Calu3 (cell line): Measurements from ENCODE around the gene DEGS1. TPM values are rescaled to one million over a fixed set of nuclear protein-coding genes. Genes with fewer than 3 reads are reported as not detected.

Source experiments
- BruUV-seq: library from RNA; stranded (reverse); fragments of 400-500 nt; replicated peaks from 2 replicates; lab custom pipeline; 2021; lab: Mats Ljungman, UMichigan
- CTCF ChIA-PET: fragments of 300-600 bp; sonication (Branson Sonifier 250); formaldehyde crosslinking; loops from one replicate; lab custom pipeline; 2022; ENCODE audit warnings: antibody characterized with exemption; lab: Charles Lee
- DNase-seq: peaks from one replicate; pipeline ENCODE4 v3.0.0; 2022
- H3K27ac Mint-ChIP-seq: one replicate; pipeline ENCODE4 v1.8.0; 2022; ENCODE audit warnings: mixed read lengths; ENCODE audit not compliant: unreplicated experiment
- H3K27me3 Mint-ChIP-seq: one replicate; pipeline ENCODE4 v1.8.0; 2022; ENCODE audit warnings: mixed read lengths; ENCODE audit not compliant: unreplicated experiment
- H3K36me3 Mint-ChIP-seq: one replicate; pipeline ENCODE4 v1.8.0; 2022; ENCODE audit warnings: mild to moderate bottlenecking, moderate library complexity, mixed read lengths; ENCODE audit not compliant: insufficient read depth, unreplicated experiment
- H3K4me1 Mint-ChIP-seq: one replicate; pipeline ENCODE4 v1.8.0; 2022; ENCODE audit warnings: mild to moderate bottlenecking, low read depth, mixed read lengths; ENCODE audit not compliant: unreplicated experiment
- H3K4me3 Mint-ChIP-seq: one replicate; pipeline ENCODE4 v1.8.0; 2022; ENCODE audit warnings: mild to moderate bottlenecking, low read depth, moderate library complexity, mixed read lengths; ENCODE audit not compliant: unreplicated experiment
- H3K9me3 Mint-ChIP-seq: one replicate; pipeline ENCODE4 v1.8.0; 2022; ENCODE audit warnings: low read depth, mixed read lengths; ENCODE audit not compliant: unreplicated experiment
- intact Hi-C: fragments of 100-400 bp; cut with micrococcal nuclease; formaldehyde crosslinking; loops from one replicate; pipeline ENCODE4 v1.10.0; 2022; ENCODE audit not compliant: unreplicated experiment
- total RNA-seq: library from RNA; stranded (reverse); gene quantifications from 2 replicates; pipeline ENCODE4 v1.2.3, GENCODE V29; 2022
- TF ChIP-seq, protein P1 (sequence below): fragments of 200-600 bp; IDR thresholded peaks from one replicate; pipeline ENCODE4 v1.8.0; 2022; ENCODE audit warnings: antibody characterized with exemption; ENCODE audit not compliant: unreplicated experiment

DEGS1 gene
- total RNA-seq, 1 experiment from 2014 or later, result 72.5 TPM

GRCh38 chr1:224172229-224172628 lies 10.8 kb upstream of the DEGS1 start:
- no peaks in the 10 kb centered on the region for H3K27me3 Mint-ChIP-seq
- no peak overlapping the region for H3K27ac Mint-ChIP-seq
- H3K4me3 Mint-ChIP-seq, result no peak overlapping the region
- CTCF ChIA-PET, result interaction anchor here (0.6 kb wide), 2 partner anchors 27 to 61 kb away, joined by 3 to 4 read pairs; no protein-coding TSS in a partner anchor
- H3K36me3 Mint-ChIP-seq, result peaks cover 5% of the 10 kb centered on the region
- TF ChIP-seq, protein P1, sequence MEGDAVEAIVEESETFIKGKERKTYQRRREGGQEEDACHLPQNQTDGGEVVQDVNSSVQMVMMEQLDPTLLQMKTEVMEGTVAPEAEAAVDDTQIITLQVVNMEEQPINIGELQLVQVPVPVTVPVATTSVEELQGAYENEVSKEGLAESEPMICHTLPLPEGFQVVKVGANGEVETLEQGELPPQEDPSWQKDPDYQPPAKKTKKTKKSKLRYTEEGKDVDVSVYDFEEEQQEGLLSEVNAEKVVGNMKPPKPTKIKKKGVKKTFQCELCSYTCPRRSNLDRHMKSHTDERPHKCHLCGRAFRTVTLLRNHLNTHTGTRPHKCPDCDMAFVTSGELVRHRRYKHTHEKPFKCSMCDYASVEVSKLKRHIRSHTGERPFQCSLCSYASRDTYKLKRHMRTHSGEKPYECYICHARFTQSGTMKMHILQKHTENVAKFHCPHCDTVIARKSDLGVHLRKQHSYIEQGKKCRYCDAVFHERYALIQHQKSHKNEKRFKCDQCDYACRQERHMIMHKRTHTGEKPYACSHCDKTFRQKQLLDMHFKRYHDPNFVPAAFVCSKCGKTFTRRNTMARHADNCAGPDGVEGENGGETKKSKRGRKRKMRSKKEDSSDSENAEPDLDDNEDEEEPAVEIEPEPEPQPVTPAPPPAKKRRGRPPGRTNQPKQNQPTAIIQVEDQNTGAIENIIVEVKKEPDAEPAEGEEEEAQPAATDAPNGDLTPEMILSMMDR, result no peak
- DNase-seq, result no peak
- peaks cover 22% of the 10 kb centered on the region for H3K4me1 Mint-ChIP-seq
- no peaks in the 10 kb centered on the region for H3K9me3 Mint-ChIP-seq
- intact Hi-C loops, result no loop called here
- no TSS peak for BruUV-seq

- Mint-ChIP-seq H3K27me3 (no peaks in the 10 kb centered on the region), H3K4me1 (peaks cover 21% of the 10 kb centered on the region), H3K9me3 (no peaks in the 10 kb centered on the region), H3K36me3 (peaks cover 5% of the 10 kb centered on the region), H3K27ac (no peak overlapping the region), H3K4me3 (no peak overlapping the region)
- TF ChIP-seq, protein P1, result no peak
- intact Hi-C loops, result no loop called here
- DNase-seq, result no peak
- BruUV-seq, result no TSS peak
- CTCF ChIA-PET, result interaction anchor here (0.7 kb wide), 1 partner anchor 887 kb away, joined by 3 read pairs; no protein-coding TSS in a partner anchor
These were observed 9.5 kb upstream of the DEGS1 start for GRCh38 chr1:224173523-224173922.

- Mint-ChIP-seq H3K27me3 (no peaks in the 10 kb centered on the region), H3K9me3 (no peaks in the 10 kb centered on the region), H3K27ac (no peak overlapping the region), H3K36me3 (no peaks in the 10 kb centered on the region), H3K4me3 (no peak overlapping the region), H3K4me1 (peaks cover 1% of the 10 kb centered on the region)
- TF ChIP-seq, protein P1, result no peak
- no peak for DNase-seq
- no TSS peak for BruUV-seq
- intact Hi-C loops, result no loop called here
- CTCF ChIA-PET, result no interaction called here
These were observed 7.4 kb upstream of the DEGS1 start for GRCh38 chr1:224175617-224176016.

- H3K4me1 Mint-ChIP-seq, result peaks cover 8% of the 10 kb centered on the region
- CTCF ChIA-PET, result interaction anchor here (0.6 kb wide), 1 partner anchor 11 kb away, joined by 3 read pairs; no protein-coding TSS in a partner anchor
- no peaks in the 10 kb centered on the region for H3K9me3 Mint-ChIP-seq
- no TSS peak for BruUV-seq
- intact Hi-C loops, result no loop called here
- no peak overlapping the region for H3K27ac Mint-ChIP-seq
- no peaks in the 10 kb centered on the region for H3K27me3 Mint-ChIP-seq
- TF ChIP-seq, protein P1, result no peak
- peaks cover 6% of the 10 kb centered on the region for H3K36me3 Mint-ChIP-seq
- no peak for DNase-seq
- no peak overlapping the region for H3K4me3 Mint-ChIP-seq
These were observed 5.6 kb upstream of the DEGS1 start for GRCh38 chr1:224177356-224177999.
